Skin epidermis (tissue), 12 donors: ENCODE data around the gene SIGLEC11.

Source experiments
- H3K27ac ChIP-seq, 21 experiments: fragments of 200-600 bp; sonication (generic) in 11 of 21; one replicate each; pipeline ENCODE4 v1.5.0; 2020; ENCODE audit warnings: mild to moderate bottlenecking in 3 of 21, inconsistent platforms in 2 of 21, moderate library complexity in 2 of 21
- H3K4me3 ChIP-seq, 7 experiments: fragments of 200-600 bp; sonication (generic) in 2 of 7; one replicate each; pipeline ENCODE4 v1.5.0; 2020; ENCODE audit warnings: inconsistent platforms in 2 of 7, mild to moderate bottlenecking in 2 of 7, moderate library complexity in 1 of 7

Gene SIGLEC11

GRCh38 chr19:49911381-49912145, 49.4 kb downstream of the SIGLEC11 start:
- Histone ChIP-seq H3K4me3 (no peak overlapping the region), H3K27ac (peak overlapping the region in 15 of 21 experiments; percentile 10 to 79 (median 51))

GRCh38 chr19:49910179-49910578, 50.8 kb downstream of the SIGLEC11 start:
- H3K4me3 ChIP-seq, result no peak overlapping the region
- H3K27ac ChIP-seq, result peak overlapping the region in 8 of 21 experiments; percentile 2 to 79 (median 48)

GRCh38 chr19:49908480-49909420, 52.2 kb downstream of the SIGLEC11 start:
- Histone ChIP-seq H3K27ac (no peak overlapping the region), H3K4me3 (no peak overlapping the region)

- Histone ChIP-seq H3K4me3 (no peak overlapping the region), H3K27ac (no peak overlapping the region)
These were observed 53.1 kb downstream of the SIGLEC11 start for GRCh38 chr19:49907745-49908446.

GRCh38 chr19:49906879-49907564, 54.0 kb downstream of the SIGLEC11 start:
- no peak overlapping the region for H3K4me3 ChIP-seq
- no peak overlapping the region for H3K27ac ChIP-seq

GRCh38 chr19:49904136-49904535, 56.8 kb downstream of the SIGLEC11 start:
- Histone ChIP-seq H3K4me3 (no peak overlapping the region), H3K27ac (peak overlapping the region in 2 of 21 experiments; percentile 5 to 32)
